MM.1S (cell line): ENCODE results near the gene ITSN2.

Experiments used
- CTCF ChIP-seq: fragments of 300-600 bp; sonication (generic); IDR thresholded peaks from 2 replicates; pipeline ENCODE4 v1.5.1; 2016; ENCODE audit warnings: antibody characterized with exemption, low read length, mixed read lengths
- EZH2 ChIP-seq: fragments of 300-600 bp; sonication (generic); optimal IDR thresholded peaks from 2 replicates; pipeline ENCODE3; 2017; ENCODE audit warnings: low read depth, mild to moderate bottlenecking, antibody characterized with exemption, low read length, mixed read lengths
- EZH2phosphoT487 ChIP-seq: fragments of 300-600 bp; sonication (generic); IDR thresholded peaks from 2 replicates; pipeline ENCODE4 v1.6.1; 2018; ENCODE audit warnings: antibody characterized with exemption, low read length

- no peak for TF ChIP-seq CTCF
- TF ChIP-seq EZH2: no peak
- TF ChIP-seq EZH2phosphoT487: no peak
These were observed 9.3 kb downstream of the ITSN2 start for GRCh38 chr2:24350826-24351626.
